Neural progenitor cell (in vitro differentiated cells): Measurements from ENCODE around the gene MIEF2. TPM values are rescaled to one million over a fixed set of nuclear protein-coding genes. Genes with fewer than 3 reads are reported as not detected.

Experiments
- DNase-seq: peaks from one replicate; pipeline ENCODE4 v3.0.0-alpha.2; 2016; ENCODE audit warnings: low spot score
- H2AFZ ChIP-seq: fragments of 200-600 bp; sonication (generic); replicated peaks from 2 replicates; pipeline ENCODE4 v1.6.1; 2016; ENCODE audit warnings: antibody characterized with exemption
- H3F3A ChIP-seq: fragments of 200-600 bp; sonication (generic); 2 replicates; pipeline ENCODE4 v1.6.1; 2016; ENCODE audit warnings: antibody characterized with exemption, low read depth
- H3K27ac ChIP-seq: fragments of 200-600 bp; sonication (generic); 2 replicates; pipeline ENCODE4 v1.5.1; 2016; ENCODE audit warnings: mild to moderate bottlenecking
- H3K27me3 ChIP-seq: fragments of 200-600 bp; sonication (generic); 2 replicates; pipeline ENCODE4 v1.6.1; 2016; ENCODE audit warnings: mild to moderate bottlenecking, moderate library complexity
- H3K36me3 ChIP-seq: fragments of 200-600 bp; sonication (generic); 2 replicates; pipeline ENCODE4 v1.5.1; 2016
- H3K4me1 ChIP-seq: fragments of 200-600 bp; sonication (generic); 2 replicates; pipeline ENCODE4 v1.6.1; 2016; ENCODE audit warnings: mixed run types
- H3K4me2 ChIP-seq: fragments of 200-600 bp; sonication (generic); 2 replicates; pipeline ENCODE4 v1.6.1; 2016
- H3K4me3 ChIP-seq: fragments of 200-600 bp; sonication (generic); 2 replicates; pipeline ENCODE4 v1.5.1; 2016
- H3K79me2 ChIP-seq: fragments of 200-600 bp; sonication (generic); 2 replicates; pipeline ENCODE4 v1.6.1; 2016; ENCODE audit warnings: low read depth
- H3K9ac ChIP-seq: fragments of 200-600 bp; sonication (generic); 2 replicates; pipeline ENCODE4 v1.6.1; 2016
- H3K9me3 ChIP-seq: fragments of 200-600 bp; sonication (generic); 2 replicates; pipeline ENCODE4 v1.5.1; 2016; ENCODE audit warnings: low read depth
- H4K20me1 ChIP-seq: fragments of 200-600 bp; sonication (generic); 2 replicates; pipeline ENCODE4 v1.6.1; 2016; ENCODE audit warnings: low read depth
- H3K27ac Mint-ChIP-seq: 3 replicates; pipeline ENCODE4 v1.8.0; 2021; ENCODE audit warnings: mixed read lengths
- H3K27me3 Mint-ChIP-seq: 2 replicates; pipeline ENCODE4 v1.8.0; 2022; ENCODE audit warnings: low read depth, mild to moderate bottlenecking, inconsistent platforms, moderate library complexity, mixed read lengths; ENCODE audit not compliant: insufficient read depth
- H3K36me3 Mint-ChIP-seq: 3 replicates; pipeline ENCODE4 v1.8.0; 2021; ENCODE audit warnings: mixed read lengths
- H3K4me1 Mint-ChIP-seq: 3 replicates; pipeline ENCODE4 v1.8.0; 2021; ENCODE audit warnings: mixed read lengths
- H3K4me3 Mint-ChIP-seq: 3 replicates; pipeline ENCODE4 v1.8.0; 2021; ENCODE audit warnings: mild to moderate bottlenecking, moderate library complexity, mixed read lengths
- H3K9me3 Mint-ChIP-seq: 3 replicates; pipeline ENCODE4 v1.8.0; 2020; ENCODE audit warnings: mixed read lengths
- EZH2 ChIP-seq: fragments of 200-600 bp; sonication (generic); IDR thresholded peaks from 2 replicates; pipeline ENCODE4 v1.6.1; 2017; ENCODE audit warnings: antibody characterized with exemption, mild to moderate bottlenecking, moderate library complexity
- EZH2phosphoT487 ChIP-seq: fragments of 200-600 bp; sonication (generic); IDR thresholded peaks from 2 replicates; pipeline ENCODE4 v1.6.1; 2017; ENCODE audit warnings: antibody characterized with exemption
- total RNA-seq: library from RNA; depleted of rRNA; stranded (reverse); fragments of >200 nt; gene quantifications from 2 replicates; pipeline ENCODE4 v1.2.3, GENCODE V29; 2015; ENCODE audit warnings: low replicate concordance
- TF ChIP-seq, protein P1 (sequence below): fragments of 200-600 bp; sonication (generic); IDR thresholded peaks from 2 replicates; pipeline ENCODE4 v1.5.1; 2017; ENCODE audit warnings: antibody characterized with exemption, mild to moderate bottlenecking

Gene MIEF2
- total RNA-seq, 1 donor from 2014 or later: 8.1 TPM

DNA sequence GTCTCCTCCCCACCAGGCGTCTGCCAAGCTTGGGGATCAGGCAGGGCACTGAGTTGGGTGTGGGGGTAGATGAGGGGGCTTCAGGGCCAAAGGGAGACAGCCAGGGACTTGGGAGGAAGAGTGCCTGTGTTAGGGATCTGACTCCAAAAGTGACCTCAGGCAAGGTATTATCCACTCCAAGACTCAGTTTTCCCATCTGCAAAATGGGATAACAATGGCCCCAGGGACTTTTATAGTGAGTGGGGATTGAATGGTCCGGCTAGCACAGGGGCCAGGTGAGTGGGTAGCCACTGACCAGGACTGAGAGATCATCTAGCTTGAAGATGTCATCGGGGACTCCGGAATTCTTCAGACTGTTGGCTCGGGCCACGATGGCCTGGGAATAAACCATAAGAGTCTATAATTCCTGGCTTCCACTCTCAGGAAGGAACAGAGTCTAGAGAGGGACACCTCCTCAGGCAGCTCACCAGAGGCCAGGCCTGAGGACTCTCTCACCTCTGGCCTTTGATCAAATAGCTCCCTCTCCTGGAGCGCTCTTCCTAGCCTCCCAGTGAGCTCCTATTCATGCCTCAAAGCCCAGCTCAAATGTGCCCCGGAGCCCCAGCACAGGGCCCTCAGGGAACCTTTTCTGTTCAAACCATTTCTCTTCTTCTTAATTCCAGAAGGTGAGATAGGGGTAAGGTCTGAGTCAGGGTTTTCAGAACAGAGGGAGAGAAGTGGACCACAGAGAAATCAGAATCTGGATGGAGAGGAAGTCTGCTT is 5.4 kb upstream of the MIEF2 start:
- Histone ChIP-seq H3K4me1 (peaks cover 9% of the 10 kb centered on the region), H3K36me3 (no peaks in the 10 kb centered on the region), H3K27ac (no peak overlapping the region), H3K4me2 (no peak overlapping the region), H3K9me3 (no peaks in the 10 kb centered on the region), H3F3A (peaks cover 19% of the 10 kb centered on the region), H3K4me3 (no peak overlapping the region), H3K27me3 (no peaks in the 10 kb centered on the region), H3K9ac (no peak overlapping the region), H2AFZ (no peak overlapping the region), H3K79me2 (peaks cover 19% of the 10 kb centered on the region), H4K20me1 (peaks cover 34% of the 10 kb centered on the region)
- Mint-ChIP-seq H3K4me3 (no peak overlapping the region), H3K27me3 (peaks cover 3% of the 10 kb centered on the region), H3K9me3 (no peaks in the 10 kb centered on the region), H3K27ac (no peak overlapping the region), H3K36me3 (peaks cover 3% of the 10 kb centered on the region), H3K4me1 (peaks cover 25% of the 10 kb centered on the region)
- TF ChIP-seq EZH2phosphoT487: no peak
- TF ChIP-seq, protein P1, sequence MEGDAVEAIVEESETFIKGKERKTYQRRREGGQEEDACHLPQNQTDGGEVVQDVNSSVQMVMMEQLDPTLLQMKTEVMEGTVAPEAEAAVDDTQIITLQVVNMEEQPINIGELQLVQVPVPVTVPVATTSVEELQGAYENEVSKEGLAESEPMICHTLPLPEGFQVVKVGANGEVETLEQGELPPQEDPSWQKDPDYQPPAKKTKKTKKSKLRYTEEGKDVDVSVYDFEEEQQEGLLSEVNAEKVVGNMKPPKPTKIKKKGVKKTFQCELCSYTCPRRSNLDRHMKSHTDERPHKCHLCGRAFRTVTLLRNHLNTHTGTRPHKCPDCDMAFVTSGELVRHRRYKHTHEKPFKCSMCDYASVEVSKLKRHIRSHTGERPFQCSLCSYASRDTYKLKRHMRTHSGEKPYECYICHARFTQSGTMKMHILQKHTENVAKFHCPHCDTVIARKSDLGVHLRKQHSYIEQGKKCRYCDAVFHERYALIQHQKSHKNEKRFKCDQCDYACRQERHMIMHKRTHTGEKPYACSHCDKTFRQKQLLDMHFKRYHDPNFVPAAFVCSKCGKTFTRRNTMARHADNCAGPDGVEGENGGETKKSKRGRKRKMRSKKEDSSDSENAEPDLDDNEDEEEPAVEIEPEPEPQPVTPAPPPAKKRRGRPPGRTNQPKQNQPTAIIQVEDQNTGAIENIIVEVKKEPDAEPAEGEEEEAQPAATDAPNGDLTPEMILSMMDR: peak; percentile 23
- peak; percentile 27 for DNase-seq

DNA sequence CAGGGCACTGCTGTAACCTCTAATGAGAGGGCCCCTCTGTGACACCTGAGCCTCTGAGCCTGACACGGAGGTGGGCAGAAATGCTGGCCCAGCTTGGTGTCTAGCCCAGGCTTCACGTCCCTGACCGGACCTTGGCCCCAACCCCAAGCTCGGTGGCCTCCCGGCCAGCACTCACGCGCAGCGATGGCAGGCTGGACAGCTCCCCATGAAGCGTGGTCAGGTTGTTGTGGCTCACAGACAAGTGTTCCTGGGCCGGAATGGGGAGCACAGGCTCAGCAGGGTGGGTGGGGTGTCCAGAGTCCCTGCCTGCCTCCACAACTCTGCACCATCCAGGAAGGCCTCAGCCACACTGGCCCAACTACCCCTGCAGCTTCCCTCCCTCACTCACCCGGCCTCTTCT is 4.1 kb upstream of the MIEF2 start:
- Mint-ChIP-seq H3K27me3 (peaks cover 3% of the 10 kb centered on the region), H3K4me3 (peak overlapping the region; percentile 48), H3K27ac (no peak overlapping the region), H3K4me1 (peaks cover 25% of the 10 kb centered on the region), H3K9me3 (no peaks in the 10 kb centered on the region), H3K36me3 (peaks cover 3% of the 10 kb centered on the region)
- Histone ChIP-seq H3K4me2 (no peak overlapping the region), H3K27me3 (no peaks in the 10 kb centered on the region), H3K79me2 (peaks cover 22% of the 10 kb centered on the region), H4K20me1 (peaks cover 36% of the 10 kb centered on the region), H3K9ac (no peak overlapping the region), H2AFZ (no peak overlapping the region), H3K4me1 (peaks cover 12% of the 10 kb centered on the region), H3K27ac (no peak overlapping the region), H3K36me3 (no peaks in the 10 kb centered on the region), H3F3A (peaks cover 28% of the 10 kb centered on the region), H3K9me3 (no peaks in the 10 kb centered on the region), H3K4me3 (no peak overlapping the region)
- no peak for DNase-seq
- TF ChIP-seq EZH2phosphoT487 (no peak), EZH2 (no peak)
- TF ChIP-seq, protein P1: no peak

DNA sequence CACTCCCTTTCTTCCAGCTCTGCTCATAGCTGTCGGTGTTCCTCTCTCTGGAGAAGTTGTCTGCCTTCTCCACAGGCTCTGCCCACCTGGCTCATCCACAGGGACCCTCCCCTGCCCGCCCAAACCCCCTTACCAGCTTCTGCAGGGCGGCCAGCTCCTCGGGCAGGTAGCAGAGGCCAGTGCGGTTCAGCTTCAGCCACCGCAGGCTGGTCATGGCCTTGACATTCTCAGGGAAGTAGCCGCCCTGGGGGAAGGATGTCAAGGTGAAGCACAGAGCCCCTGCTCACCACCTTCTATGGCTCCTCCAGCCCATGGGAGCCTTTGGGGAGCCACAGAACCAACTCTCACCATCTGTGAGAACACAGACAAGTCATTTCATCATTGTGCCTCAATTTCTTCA is 3.7 kb upstream of the MIEF2 start:
- DNase-seq: no peak
- Histone ChIP-seq H3K9me3 (no peaks in the 10 kb centered on the region), H4K20me1 (peaks cover 41% of the 10 kb centered on the region), H3K9ac (no peak overlapping the region), H3K79me2 (peaks cover 26% of the 10 kb centered on the region), H3K4me1 (peaks cover 17% of the 10 kb centered on the region), H3F3A (peaks cover 33% of the 10 kb centered on the region), H3K27ac (no peak overlapping the region), H3K4me3 (peak overlapping the region; percentile 61), H3K4me2 (peak overlapping the region; percentile 95), H2AFZ (no peak overlapping the region), H3K36me3 (no peaks in the 10 kb centered on the region), H3K27me3 (no peaks in the 10 kb centered on the region)
- Mint-ChIP-seq H3K4me1 (peaks cover 25% of the 10 kb centered on the region), H3K36me3 (peaks cover 3% of the 10 kb centered on the region), H3K4me3 (peak overlapping the region; percentile 96), H3K27ac (no peak overlapping the region), H3K27me3 (peaks cover 3% of the 10 kb centered on the region), H3K9me3 (no peaks in the 10 kb centered on the region)
- TF ChIP-seq EZH2 (no peak), EZH2phosphoT487 (no peak)
- TF ChIP-seq, protein P1: no peak
